GM12891 (cell line): ENCODE data around the gene FOXE3.

Experiments used
- DNase-seq: peaks from one replicate; pipeline ENCODE4 v3.0.0; 2011; ENCODE audit warnings: low spot score; ENCODE audit not compliant: insufficient read length
- FAIRE-seq: peaks from 2 replicates; lab custom pipeline; 2011; peaks lifted over from hg19 to GRCh38; lab: Jason Lieb, UNC
- PAX5 ChIP-seq: IDR thresholded peaks from 2 replicates; pipeline ENCODE4 v1.6.1; 2011; ENCODE audit warnings: low read length, moderate library complexity, mild to moderate bottlenecking; ENCODE audit not compliant: insufficient read depth, severe bottlenecking
- POLR2A ChIP-seq: IDR thresholded peaks from 2 replicates; pipeline ENCODE4 v1.6.1; 2011; ENCODE audit warnings: low read depth, low read length, control low read depth
- POLR2AphosphoS5 ChIP-seq: IDR thresholded peaks from 2 replicates; pipeline ENCODE4 v1.6.1; 2011; ENCODE audit warnings: low read depth, low read length, control low read depth
- POU2F2 ChIP-seq: IDR thresholded peaks from 2 replicates; pipeline ENCODE4 v1.6.1; 2011; ENCODE audit warnings: low read depth, mild to moderate bottlenecking, control low read depth, low read length, moderate library complexity
- SPI1 ChIP-seq: IDR thresholded peaks from 2 replicates; pipeline ENCODE4 v1.6.1; 2011; ENCODE audit warnings: low read depth, low read length, control low read depth
- TAF1 ChIP-seq: IDR thresholded peaks from 2 replicates; pipeline ENCODE4 v1.6.1; 2011; ENCODE audit warnings: low read depth, low read length, control low read depth

FOXE3 gene

GRCh38 chr1:47465605-47466004 lies 49.5 kb downstream of the FOXE3 start:
- DNase-seq = no peak
- FAIRE-seq = no peak
- TF ChIP-seq POLR2A = no peak
- TF ChIP-seq PAX5 = no peak
- no peak for TF ChIP-seq POLR2AphosphoS5
- TF ChIP-seq TAF1 = no peak
- TF ChIP-seq SPI1 = no peak
- TF ChIP-seq POU2F2 = no peak
